Suprapubic skin (tissue), 4 donors: Measurements from ENCODE around the gene PRKACA.

Source experiments
- EP300 ChIP-seq: sonication (generic); formaldehyde crosslinking; IDR thresholded peaks from one replicate; pipeline ENCODE4 v1.6.1; 2017; ENCODE audit warnings: antibody characterized with exemption
- POLR2A ChIP-seq, 2 donors: fragments of 450-650 bp; IDR thresholded peaks; one replicate each; pipeline ENCODE4 v1.6.1; 2017; ENCODE audit warnings: antibody characterized with exemption in 2 of 2, mild to moderate bottlenecking in 2 of 2, moderate library complexity in 2 of 2
- POLR2AphosphoS5 ChIP-seq, 3 donors: sonication (generic); formaldehyde crosslinking; IDR thresholded peaks; one replicate each; pipeline ENCODE4 v1.6.1; 2017; ENCODE audit warnings: antibody characterized with exemption in 3 of 3
- TF ChIP-seq, protein P1 (sequence below), 2 donors: fragments of 200-600 bp in 1 of 2; fragments of 450-650 bp in 1 of 2; sonication (generic) in 1 of 2; IDR thresholded peaks; one replicate each; pipeline ENCODE4 v1.5.1; 2016 to 2019; ENCODE audit warnings: antibody characterized with exemption in 2 of 2, mild to moderate bottlenecking in 1 of 2, moderate library complexity in 1 of 2

DNA sequence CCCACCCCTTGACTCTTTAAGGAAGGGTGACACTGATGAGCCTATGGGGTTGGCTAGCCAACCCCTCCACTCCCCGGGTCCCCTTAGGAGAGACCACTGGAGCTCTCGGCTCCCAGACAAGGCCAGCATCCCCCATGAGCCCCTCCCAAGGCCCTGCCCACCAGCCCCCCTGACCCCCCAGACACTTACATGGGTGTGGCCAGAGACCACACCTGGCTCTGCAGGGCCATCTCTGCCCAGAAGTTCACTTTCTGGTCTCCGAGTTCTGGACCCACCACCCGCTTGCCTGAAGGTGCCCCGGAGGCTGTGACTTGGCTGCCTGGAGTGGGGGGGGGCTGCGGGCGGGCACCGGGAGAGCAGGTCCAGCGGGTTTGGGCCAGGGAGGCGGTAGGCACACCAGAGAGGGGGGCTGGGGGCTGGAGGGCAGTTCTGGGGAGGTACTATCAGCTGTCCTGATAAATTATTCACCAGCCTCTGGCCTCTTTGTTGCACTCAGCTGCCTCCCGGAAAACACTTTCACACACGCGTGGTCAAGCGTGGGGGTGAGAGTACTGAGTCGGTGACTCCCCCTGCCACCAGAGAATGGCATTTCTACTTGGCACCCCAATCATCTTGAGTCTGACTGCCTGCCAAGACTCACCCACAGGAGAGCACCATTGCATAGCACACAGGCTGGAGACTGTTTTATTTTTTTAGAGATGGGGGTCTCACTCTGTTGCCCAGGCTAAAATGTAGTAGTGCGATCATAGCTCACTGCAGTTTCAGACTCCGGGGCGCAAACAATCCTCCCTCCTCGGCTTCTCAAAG, 55.6 kb downstream of the PRKACA start, which contains the start of gene PALM3:
- TF ChIP-seq EP300 (no peak), POLR2A (IDR thresholded peaks at IDR 0.05) (no peak), POLR2AphosphoS5 (IDR thresholded peaks at IDR 0.05) (no peak)
- TF ChIP-seq, protein P1, sequence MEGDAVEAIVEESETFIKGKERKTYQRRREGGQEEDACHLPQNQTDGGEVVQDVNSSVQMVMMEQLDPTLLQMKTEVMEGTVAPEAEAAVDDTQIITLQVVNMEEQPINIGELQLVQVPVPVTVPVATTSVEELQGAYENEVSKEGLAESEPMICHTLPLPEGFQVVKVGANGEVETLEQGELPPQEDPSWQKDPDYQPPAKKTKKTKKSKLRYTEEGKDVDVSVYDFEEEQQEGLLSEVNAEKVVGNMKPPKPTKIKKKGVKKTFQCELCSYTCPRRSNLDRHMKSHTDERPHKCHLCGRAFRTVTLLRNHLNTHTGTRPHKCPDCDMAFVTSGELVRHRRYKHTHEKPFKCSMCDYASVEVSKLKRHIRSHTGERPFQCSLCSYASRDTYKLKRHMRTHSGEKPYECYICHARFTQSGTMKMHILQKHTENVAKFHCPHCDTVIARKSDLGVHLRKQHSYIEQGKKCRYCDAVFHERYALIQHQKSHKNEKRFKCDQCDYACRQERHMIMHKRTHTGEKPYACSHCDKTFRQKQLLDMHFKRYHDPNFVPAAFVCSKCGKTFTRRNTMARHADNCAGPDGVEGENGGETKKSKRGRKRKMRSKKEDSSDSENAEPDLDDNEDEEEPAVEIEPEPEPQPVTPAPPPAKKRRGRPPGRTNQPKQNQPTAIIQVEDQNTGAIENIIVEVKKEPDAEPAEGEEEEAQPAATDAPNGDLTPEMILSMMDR (IDR thresholded peaks at IDR 0.05): no peak
